ENCODE results near the gene SAMD8.

GRCh38 chr10:75070476-75070875 lies 41.0 kb upstream of the SAMD8 start:
- TF ChIP-seq CTCF (IDR thresholded peaks at IDR 0.05; ENCODE audit: insufficient read depth, low read length), result no peak
- TF ChIP-seq POLR2AphosphoS5 (IDR thresholded peaks at IDR 0.05; ENCODE audit: low read depth), result no peak
- no peak for TF ChIP-seq REST (IDR thresholded peaks at IDR 0.05; ENCODE audit: insufficient replicate concordance, low read depth)
